Ishikawa (cell line): ENCODE results near the gene MLYCD.

Experiments used
- CEBPB ChIP-seq: IDR thresholded peaks from 2 replicates; pipeline ENCODE4 v1.6.1; 2012
- CREB1 ChIP-seq: IDR thresholded peaks from 2 replicates; pipeline ENCODE4 v1.6.1; 2012; ENCODE audit warnings: low read depth
- EGR1 ChIP-seq: IDR thresholded peaks from 2 replicates; pipeline ENCODE4 v1.6.1; 2012
- FOXM1 ChIP-seq: IDR thresholded peaks from 2 replicates; pipeline ENCODE4 v1.6.1; 2012; ENCODE audit warnings: low read depth, borderline replicate concordance
- NFIC ChIP-seq: IDR thresholded peaks from 2 replicates; pipeline ENCODE4 v1.6.1; 2012
- RAD21 ChIP-seq: IDR thresholded peaks from 2 replicates; pipeline ENCODE4 v1.6.1; 2012; ENCODE audit warnings: low read depth
- REST ChIP-seq: IDR thresholded peaks from 2 replicates; pipeline ENCODE4 v1.6.1; 2012; ENCODE audit warnings: low read depth, mild to moderate bottlenecking
- TAF1 ChIP-seq: IDR thresholded peaks from 2 replicates; pipeline ENCODE4 v1.6.1; 2012; ENCODE audit warnings: low read depth, mild to moderate bottlenecking
- TCF12 ChIP-seq: IDR thresholded peaks from 2 replicates; pipeline ENCODE4 v1.6.1; 2012; ENCODE audit warnings: low read depth
- TEAD4 ChIP-seq: IDR thresholded peaks from 2 replicates; pipeline ENCODE4 v1.6.1; 2012
- YY1 ChIP-seq: IDR thresholded peaks from 2 replicates; pipeline ENCODE4 v1.6.1; 2012; ENCODE audit warnings: low read depth
- ZBTB7A ChIP-seq: IDR thresholded peaks from 2 replicates; pipeline ENCODE4 v1.6.1; 2012; ENCODE audit warnings: low read depth
- TF ChIP-seq, protein P1 (sequence below): IDR thresholded peaks from 2 replicates; pipeline ENCODE4 v1.6.1; 2012
- TF ChIP-seq, protein P2 (sequence below): IDR thresholded peaks from 2 replicates; pipeline ENCODE4 v1.6.1; 2012

The MLYCD gene

DNA sequence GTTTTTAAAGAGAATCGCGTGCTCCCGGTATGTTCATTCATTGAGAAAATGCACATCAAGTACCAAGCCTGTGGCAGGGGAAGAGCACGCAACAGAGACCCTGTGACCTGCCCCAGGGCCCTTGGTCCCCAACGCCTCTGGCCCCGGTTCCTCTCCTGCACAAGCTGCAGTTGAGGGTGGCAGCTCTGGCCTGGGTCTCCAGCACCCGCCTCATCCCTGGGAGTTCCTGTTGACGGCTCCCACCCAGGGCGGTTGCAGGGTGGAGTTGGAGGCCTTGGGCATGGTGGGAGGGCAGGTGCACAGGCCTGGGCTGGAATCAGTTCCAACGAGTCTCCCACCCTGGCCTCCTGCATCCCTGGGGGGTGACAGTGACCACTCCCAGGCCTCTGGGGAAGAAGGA is 74.2 kb downstream of the MLYCD start:
- TF ChIP-seq EGR1 (no peak), REST (no peak), NFIC (no peak), ZBTB7A (no peak), TEAD4 (no peak)
- TF ChIP-seq, protein P1, sequence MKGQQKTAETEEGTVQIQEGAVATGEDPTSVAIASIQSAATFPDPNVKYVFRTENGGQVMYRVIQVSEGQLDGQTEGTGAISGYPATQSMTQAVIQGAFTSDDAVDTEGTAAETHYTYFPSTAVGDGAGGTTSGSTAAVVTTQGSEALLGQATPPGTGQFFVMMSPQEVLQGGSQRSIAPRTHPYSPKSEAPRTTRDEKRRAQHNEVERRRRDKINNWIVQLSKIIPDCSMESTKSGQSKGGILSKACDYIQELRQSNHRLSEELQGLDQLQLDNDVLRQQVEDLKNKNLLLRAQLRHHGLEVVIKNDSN: no peak

DNA sequence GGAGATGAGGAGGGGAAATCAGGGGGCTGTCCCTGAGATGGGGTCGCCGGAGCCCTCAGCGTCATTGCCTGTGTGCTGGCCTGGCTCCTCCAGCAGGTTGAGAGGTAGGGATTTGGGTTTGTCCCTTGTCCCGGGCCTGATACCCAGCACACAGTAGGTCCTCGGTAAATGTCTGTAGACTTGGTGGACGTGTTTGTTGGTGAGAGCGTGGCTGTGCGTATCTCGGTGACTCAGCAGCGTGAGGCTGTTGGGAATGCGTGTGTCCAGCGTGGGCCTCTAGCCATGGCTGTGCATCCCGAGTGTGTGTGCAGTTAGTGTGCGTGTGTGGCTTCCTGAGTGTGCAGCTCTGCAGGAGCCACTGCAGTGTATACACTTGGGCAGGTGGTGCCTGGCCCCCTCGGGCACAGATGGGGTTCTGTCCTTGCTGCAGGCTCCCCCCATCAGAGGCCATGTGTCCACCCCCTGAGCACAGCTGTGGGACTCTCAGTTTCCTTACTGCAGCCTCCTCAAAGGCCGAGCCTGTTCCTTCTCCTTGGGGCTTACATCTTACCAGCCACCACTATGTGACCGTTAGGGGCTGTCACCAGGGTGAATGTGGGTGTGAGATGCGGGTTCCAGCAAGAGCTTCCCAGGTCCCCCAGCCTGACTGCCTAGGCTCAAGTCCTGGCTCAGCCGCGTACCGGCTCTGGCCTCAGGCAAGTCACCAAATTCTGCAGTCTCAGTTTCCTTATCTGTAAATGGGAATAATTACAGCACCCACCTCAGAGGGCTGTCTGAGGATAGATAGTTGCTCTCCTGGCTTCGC is 74.9 kb downstream of the MLYCD start:
- TF ChIP-seq REST (no peak), YY1 (no peak), RAD21 (no peak), EGR1 (no peak), CREB1 (no peak), ZBTB7A (no peak), TAF1 (no peak)
- TF ChIP-seq, protein P1: no peak

DNA sequence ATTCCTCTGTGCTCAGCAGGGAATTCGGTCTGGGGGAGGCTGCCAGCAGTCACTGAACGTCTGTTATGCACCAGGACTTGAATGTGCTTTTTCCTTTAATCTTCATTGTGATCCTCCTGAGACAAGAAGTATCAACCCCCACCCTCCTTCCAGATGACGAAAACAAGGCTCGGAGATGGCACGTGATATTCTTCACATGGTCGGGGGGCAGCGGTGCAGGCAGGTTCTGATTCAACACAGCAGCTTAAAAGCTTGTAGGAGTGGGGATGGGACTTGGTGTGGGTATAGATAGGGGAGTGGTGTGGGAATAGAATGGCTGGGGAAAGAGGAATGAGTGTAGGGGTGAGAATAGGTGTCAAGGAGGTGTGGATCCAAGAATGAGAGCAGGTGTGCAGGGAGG is 75.6 kb downstream of the MLYCD start:
- TF ChIP-seq TAF1 (no peak), EGR1 (no peak), TCF12 (no peak), TEAD4 (no peak)

DNA sequence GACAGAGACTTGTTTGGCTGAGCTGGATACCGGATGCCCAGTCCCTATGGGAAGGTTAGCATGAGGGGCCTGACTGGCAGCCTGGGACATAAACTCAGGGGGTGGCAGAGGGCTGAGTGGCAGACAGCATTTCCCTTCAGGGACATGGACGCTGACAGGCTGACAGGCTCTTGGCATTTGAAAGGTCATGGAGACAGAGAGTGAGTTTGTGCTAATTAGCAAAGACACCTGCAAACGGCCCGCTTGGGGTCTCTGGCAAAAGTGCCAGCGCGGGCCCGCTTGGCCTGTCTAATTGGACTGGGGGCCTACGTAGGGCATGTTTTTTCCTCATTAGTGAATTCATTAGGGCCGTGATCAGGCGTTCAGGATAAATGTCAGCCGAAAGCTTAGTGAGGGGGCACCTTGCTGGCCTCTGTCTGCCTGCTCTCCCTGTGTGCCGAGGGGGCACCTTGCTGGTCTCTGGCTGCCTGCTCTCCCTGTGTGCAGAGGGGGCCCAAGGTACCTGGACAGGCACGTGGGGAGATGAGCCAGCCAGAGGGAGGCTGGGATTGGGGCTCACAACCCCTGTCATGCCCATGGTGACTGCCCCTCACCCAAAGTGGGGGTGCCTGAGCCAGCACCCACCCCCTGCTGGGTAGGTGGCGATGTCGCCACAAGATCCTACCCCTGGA is 76.8 kb downstream of the MLYCD start:
- no peak for TF ChIP-seq REST
- no peak for TF ChIP-seq TAF1
- TF ChIP-seq, protein P2, sequence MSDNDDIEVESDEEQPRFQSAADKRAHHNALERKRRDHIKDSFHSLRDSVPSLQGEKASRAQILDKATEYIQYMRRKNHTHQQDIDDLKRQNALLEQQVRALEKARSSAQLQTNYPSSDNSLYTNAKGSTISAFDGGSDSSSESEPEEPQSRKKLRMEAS: no peak
- TF ChIP-seq CEBPB: no peak
- TF ChIP-seq YY1: no peak
- TF ChIP-seq, protein P1: no peak
- TF ChIP-seq FOXM1: no peak
- no peak for TF ChIP-seq TCF12
- TF ChIP-seq EGR1: no peak
